Chondrocyte (in vitro differentiated cells): ENCODE results near the gene FOXA2. TPM values are rescaled to one million over a fixed set of nuclear protein-coding genes. Genes with fewer than 3 reads are reported as not detected.

Source experiments
- DNase-seq: peaks from one replicate; pipeline ENCODE4 v3.0.0; 2021; ENCODE audit warnings: mixed read lengths, low spot score
- H3K27ac Mint-ChIP-seq: one replicate; pipeline ENCODE4 v1.8.0; 2021; ENCODE audit warnings: mild to moderate bottlenecking, moderate library complexity, mixed read lengths; ENCODE audit not compliant: unreplicated experiment
- H3K27me3 Mint-ChIP-seq: 2 replicates; pipeline ENCODE4 v1.8.0; 2021; ENCODE audit warnings: low read depth, mixed read lengths
- H3K36me3 Mint-ChIP-seq: 2 replicates; pipeline ENCODE4 v1.8.0; 2021; ENCODE audit warnings: low read depth, mixed read lengths
- H3K4me1 Mint-ChIP-seq: 2 replicates; pipeline ENCODE4 v1.8.0; 2021; ENCODE audit warnings: low read depth, mild to moderate bottlenecking, mixed read lengths
- H3K4me3 Mint-ChIP-seq: one replicate; pipeline ENCODE4 v1.8.0; 2021; ENCODE audit warnings: mild to moderate bottlenecking, moderate library complexity, mixed read lengths; ENCODE audit not compliant: unreplicated experiment
- H3K9me3 Mint-ChIP-seq: 2 replicates; pipeline ENCODE4 v1.8.0; 2021; ENCODE audit warnings: low read depth, mixed read lengths
- CTCF ChIP-seq: fragments of 200-600 bp; sonication (generic); IDR thresholded peaks from 2 replicates; pipeline ENCODE4 v1.5.0; 2021; ENCODE audit warnings: antibody characterized with exemption, mild to moderate bottlenecking, moderate library complexity
- total RNA-seq: library from RNA; stranded (reverse); gene quantifications from 3 replicates; pipeline ENCODE4 v1.2.1, GENCODE V29; 2021

FOXA2 gene
- total RNA-seq, 1 donor from 2014 or later = not detected

DNA sequence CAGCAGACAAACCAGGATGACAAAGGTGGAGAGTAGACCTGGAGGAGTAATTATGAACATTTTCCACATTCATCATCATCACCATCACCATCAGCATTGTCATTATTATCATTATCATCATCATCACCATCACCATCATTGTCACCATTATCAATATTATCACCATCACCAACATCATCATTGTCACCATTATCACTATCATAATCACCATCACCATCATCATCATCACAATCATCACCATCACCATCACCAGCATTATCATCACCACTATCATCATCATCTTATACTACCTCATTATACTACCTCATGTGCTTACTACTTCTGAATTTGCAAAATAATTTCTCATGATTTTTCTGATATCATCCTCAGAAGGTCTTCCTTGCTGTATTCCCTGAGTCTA is 39.3 kb downstream of the FOXA2 start:
- H3K4me1 Mint-ChIP-seq = no peaks in the 10 kb centered on the region
- no peak overlapping the region for H3K4me3 Mint-ChIP-seq
- H3K27me3 Mint-ChIP-seq = peaks cover 7% of the 10 kb centered on the region
- no peaks in the 10 kb centered on the region for H3K9me3 Mint-ChIP-seq
- no peak for TF ChIP-seq CTCF
- no peak overlapping the region for H3K27ac Mint-ChIP-seq
- H3K36me3 Mint-ChIP-seq = no peaks in the 10 kb centered on the region
- no peak for DNase-seq

DNA sequence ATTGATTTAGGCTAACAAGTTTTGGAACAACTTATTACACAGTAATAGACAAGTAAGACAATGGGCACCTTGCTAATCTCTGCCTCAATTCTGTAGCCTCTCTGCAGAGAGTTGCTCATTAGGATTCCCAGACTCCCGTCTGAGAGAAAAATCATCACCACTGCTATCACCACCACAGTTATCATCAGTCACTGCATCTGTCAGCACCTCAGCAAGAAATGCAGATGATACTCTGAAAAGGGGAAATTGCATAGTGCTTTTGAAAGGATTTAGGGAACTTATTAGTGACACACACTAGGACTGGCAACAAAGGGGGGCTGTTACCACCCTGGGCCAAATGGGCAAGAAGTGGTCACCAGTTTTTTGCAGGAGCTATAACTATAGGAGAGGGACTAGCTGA is 39.9 kb downstream of the FOXA2 start:
- H3K4me1 Mint-ChIP-seq = no peaks in the 10 kb centered on the region
- peaks cover 9% of the 10 kb centered on the region for H3K27me3 Mint-ChIP-seq
- DNase-seq = no peak
- H3K4me3 Mint-ChIP-seq = no peak overlapping the region
- no peak overlapping the region for H3K27ac Mint-ChIP-seq
- TF ChIP-seq CTCF = no peak
- H3K9me3 Mint-ChIP-seq = no peaks in the 10 kb centered on the region
- no peaks in the 10 kb centered on the region for H3K36me3 Mint-ChIP-seq

DNA sequence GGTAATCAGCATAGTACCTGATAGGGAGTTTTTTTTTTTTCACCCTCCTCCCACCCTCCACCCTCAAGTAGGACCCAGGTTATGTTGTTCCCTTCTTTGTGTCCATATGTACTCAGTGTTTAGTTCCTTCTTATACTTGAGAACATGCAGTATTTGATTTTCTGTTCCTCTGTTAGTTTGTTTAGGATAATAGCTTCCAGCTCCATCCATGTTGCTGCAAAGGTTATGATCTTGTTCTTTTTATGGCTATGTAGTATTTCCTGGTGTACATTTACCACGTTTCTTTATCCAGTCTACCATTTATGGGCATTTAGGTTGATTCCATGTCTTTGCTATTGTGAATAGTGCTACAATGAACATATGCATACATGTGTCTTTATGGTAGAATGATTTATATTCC is 41.9 kb downstream of the FOXA2 start:
- TF ChIP-seq CTCF = no peak
- H3K4me3 Mint-ChIP-seq = no peak overlapping the region
- H3K27ac Mint-ChIP-seq = no peak overlapping the region
- H3K36me3 Mint-ChIP-seq = no peaks in the 10 kb centered on the region
- H3K4me1 Mint-ChIP-seq = no peaks in the 10 kb centered on the region
- peaks cover 5% of the 10 kb centered on the region for H3K27me3 Mint-ChIP-seq
- no peaks in the 10 kb centered on the region for H3K9me3 Mint-ChIP-seq
- DNase-seq = no peak

GRCh38 chr20:22540832-22541231 is 43.5 kb downstream of the FOXA2 start:
- Mint-ChIP-seq H3K27me3 (peaks cover 5% of the 10 kb centered on the region), H3K27ac (no peak overlapping the region), H3K36me3 (no peaks in the 10 kb centered on the region), H3K4me1 (no peaks in the 10 kb centered on the region), H3K4me3 (no peak overlapping the region), H3K9me3 (peaks cover 4% of the 10 kb centered on the region)
- TF ChIP-seq CTCF = no peak
- DNase-seq = no peak

DNA sequence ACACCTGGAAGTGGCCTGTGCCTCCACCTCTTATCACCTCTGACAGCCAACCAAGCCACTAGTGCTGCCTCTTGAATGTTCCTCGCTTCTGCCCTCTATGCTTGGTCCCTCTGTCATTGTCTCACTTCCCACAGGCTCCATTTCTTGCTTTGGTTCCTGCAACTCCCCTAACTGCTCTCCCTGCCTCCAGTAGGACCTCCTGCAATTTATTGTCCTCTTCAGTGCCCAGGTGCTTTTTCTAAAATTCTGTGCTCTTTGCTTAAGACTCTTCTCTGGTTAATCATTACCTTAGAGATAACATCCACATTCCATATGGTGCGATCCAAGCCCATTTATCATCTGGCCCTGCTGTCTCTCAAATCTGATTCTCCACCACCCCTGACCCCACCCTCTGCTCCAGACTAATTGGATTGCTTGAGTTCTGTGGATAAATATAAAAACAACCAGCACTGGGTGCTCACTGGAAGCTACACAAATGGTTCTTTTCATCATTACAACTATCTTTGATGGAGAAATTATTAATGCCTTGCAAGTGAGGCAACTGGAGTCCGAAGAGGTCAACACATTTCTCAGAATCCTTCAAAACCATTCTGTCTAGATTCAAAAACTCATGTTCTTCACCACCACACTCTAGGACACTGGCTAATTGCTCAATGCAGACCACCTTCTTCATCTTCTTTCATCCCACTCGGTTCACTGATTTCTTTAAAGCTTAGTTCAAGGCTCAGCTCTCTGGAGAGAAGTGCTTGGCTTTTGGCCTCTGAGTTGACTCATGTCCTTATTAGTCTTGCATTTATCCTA is 47.2 kb downstream of the FOXA2 start:
- no peaks in the 10 kb centered on the region for H3K36me3 Mint-ChIP-seq
- H3K27me3 Mint-ChIP-seq = peaks cover 9% of the 10 kb centered on the region
- DNase-seq = no peak
- no peak for TF ChIP-seq CTCF
- H3K9me3 Mint-ChIP-seq = peaks cover 4% of the 10 kb centered on the region
- H3K4me1 Mint-ChIP-seq = no peaks in the 10 kb centered on the region
- H3K27ac Mint-ChIP-seq = no peak overlapping the region
- H3K4me3 Mint-ChIP-seq = no peak overlapping the region
